H1 (cell line): ENCODE results near the gene PTPRR. TPM values are rescaled to one million over a fixed set of nuclear protein-coding genes. Genes with fewer than 3 reads are reported as not detected.
A peak's percentile ranks its signal among the peaks of the same experiment; 100 is the strongest.

Source experiments
- CTCF ChIA-PET: fragments of 300-600 bp; sonication (Branson Sonifier 250); formaldehyde crosslinking; loops from one replicate; lab custom pipeline; 2021; ENCODE audit not compliant: partially characterized antibody; lab: Charles Lee
- POLR2A ChIA-PET: fragments of 300-600 bp; sonication (Branson Sonifier 250); formaldehyde crosslinking; loops from one replicate; lab custom pipeline; 2021; ENCODE audit warnings: inconsistent platforms; ENCODE audit not compliant: partially characterized antibody; lab: Charles Lee
- DNase-seq, 2 experiments: peaks; one replicate each; pipeline versions ENCODE4 v3.0.0 to v3.0.0-alpha.2; 2010 to 2022; ENCODE audit warnings: low spot score in 2 of 2, low read depth in 1 of 2, mixed read lengths in 1 of 2
- FAIRE-seq: peaks from 2 replicates; lab custom pipeline; 2011; peaks lifted over from hg19 to GRCh38; lab: Jason Lieb, UNC
- H2AFZ ChIP-seq: 2 replicates; pipeline ENCODE4 v1.8.1; 2012; ENCODE audit warnings: low read length, inconsistent platforms
- H2AK5ac ChIP-seq: 2 replicates; pipeline ENCODE4 v1.6.1; 2013; ENCODE audit warnings: low read depth, low read length
- H2BK120ac ChIP-seq: replicated peaks from 2 replicates; pipeline ENCODE3; 2013; ENCODE audit warnings: low read depth, low read length, inconsistent platforms
- H2BK12ac ChIP-seq: 2 replicates; pipeline ENCODE4 v1.6.1; 2013; ENCODE audit warnings: low read depth, low read length
- H2BK15ac ChIP-seq: 2 replicates; pipeline ENCODE4 v1.6.1; 2013; ENCODE audit warnings: low read length
- H2BK20ac ChIP-seq: 2 replicates; pipeline ENCODE4 v1.6.1; 2013; ENCODE audit warnings: low read length
- H2BK5ac ChIP-seq: 2 replicates; pipeline ENCODE4 v1.6.1; 2013; ENCODE audit warnings: low read depth, low read length
- H3K14ac ChIP-seq: 2 replicates; pipeline ENCODE4 v1.6.1; 2013; ENCODE audit warnings: inconsistent platforms; ENCODE audit not compliant: insufficient read length
- H3K18ac ChIP-seq: 2 replicates; pipeline ENCODE4 v1.6.1; 2013; ENCODE audit warnings: low read length; ENCODE audit errors: extremely low read depth
- H3K23ac ChIP-seq: 2 replicates; pipeline ENCODE4 v1.6.1; 2013; ENCODE audit warnings: inconsistent platforms; ENCODE audit not compliant: insufficient read length
- H3K23me2 ChIP-seq: 2 replicates; pipeline ENCODE4 v1.6.1; 2013; ENCODE audit warnings: low read depth, low read length
- H3K27ac ChIP-seq: 2 replicates; pipeline ENCODE4 v1.6.1; 2011; ENCODE audit warnings: low read depth, low read length, inconsistent platforms
- H3K27me3 ChIP-seq, 4 experiments: replicated peaks in 1 of 4; 1 replicate in 1 of 4; 2 replicates in 3 of 4; pipeline versions ENCODE4 v1.6.1 to v1.8.1; 2011 to 2013; ENCODE audit warnings: low read length in 3 of 4, mild to moderate bottlenecking in 3 of 4, inconsistent platforms in 2 of 4, mixed read lengths in 2 of 4, moderate library complexity in 1 of 4; ENCODE audit not compliant: control insufficient read depth in 3 of 4, insufficient read depth in 3 of 4; ENCODE audit errors: extremely low read depth in 1 of 4
- H3K36me3 ChIP-seq, 4 experiments: 2 replicates each; pipeline versions ENCODE4 v1.6.1 to v1.8.1; 2011 to 2013; ENCODE audit warnings: mild to moderate bottlenecking in 4 of 4, low read length in 3 of 4, moderate library complexity in 2 of 4, control low read depth in 1 of 4, inconsistent platforms in 1 of 4; ENCODE audit not compliant: insufficient read depth in 4 of 4, control insufficient read depth in 2 of 4
- H3K4ac ChIP-seq: replicated peaks from 2 replicates; pipeline ENCODE3; 2013; ENCODE audit warnings: low read length, low read depth, mixed read lengths, inconsistent platforms; ENCODE audit not compliant: insufficient read length
- H3K4me1 ChIP-seq, 4 experiments: replicated peaks in 1 of 4; 1 replicate in 1 of 4; 2 replicates in 3 of 4; pipeline versions ENCODE4 v1.6.1 to v1.8.1; 2011 to 2013; ENCODE audit warnings: low read length in 3 of 4, inconsistent platforms in 2 of 4, mixed read lengths in 1 of 4; ENCODE audit not compliant: insufficient read depth in 4 of 4, control insufficient read depth in 3 of 4
- H3K4me2 ChIP-seq, 2 experiments: 2 replicates each; pipeline versions ENCODE4 v1.6.1 to v1.8.1; 2011 to 2013; ENCODE audit warnings: low read depth in 2 of 2, low read length in 2 of 2, control low read depth in 1 of 2, inconsistent platforms in 1 of 2, mild to moderate bottlenecking in 1 of 2; ENCODE audit not compliant: insufficient read depth in 1 of 2
- H3K4me3 ChIP-seq, 4 experiments: fragments of 200-600, 300-600 bp in 1 of 4; sonication (generic), shearing (Covaris generic), sonication (Bioruptor Twin) in 1 of 4; 2 replicates each; pipeline versions ENCODE4 v1.5.1 to v1.8.1; 2011 to 2016; ENCODE audit warnings: low read length in 4 of 4, low read depth in 3 of 4, control low read depth in 2 of 4, inconsistent platforms in 2 of 4, mild to moderate bottlenecking in 2 of 4, mixed read lengths in 1 of 4, moderate library complexity in 1 of 4; ENCODE audit not compliant: insufficient read depth in 2 of 4; ENCODE audit errors: extremely low read depth in 1 of 4
- H3K56ac ChIP-seq: replicated peaks from 2 replicates; pipeline ENCODE3; 2013; ENCODE audit warnings: low read depth, mild to moderate bottlenecking, mixed read lengths, low read length, inconsistent platforms; ENCODE audit not compliant: insufficient read length
- H3K79me1 ChIP-seq: 2 replicates; pipeline ENCODE4 v1.6.1; 2013; ENCODE audit warnings: low read depth, low read length, control low read depth
- H3K79me2 ChIP-seq, 2 experiments: 2 replicates each; pipeline versions ENCODE4 v1.6.1 to v1.8.1; 2012 to 2013; ENCODE audit warnings: low read length in 2 of 2, mild to moderate bottlenecking in 2 of 2, inconsistent platforms in 1 of 2; ENCODE audit not compliant: insufficient read depth in 2 of 2, control insufficient read depth in 1 of 2
- H3K9ac ChIP-seq, 4 experiments: replicated peaks in 1 of 4; 1 replicate in 1 of 4; 2 replicates in 3 of 4; pipeline versions ENCODE4 v1.6.1 to v1.8.1; 2011 to 2013; ENCODE audit warnings: low read depth in 3 of 4, low read length in 3 of 4, control low read depth in 2 of 4, mild to moderate bottlenecking in 2 of 4, moderate library complexity in 2 of 4, inconsistent platforms in 1 of 4; ENCODE audit errors: extremely low read depth in 1 of 4
- H3K9me3 ChIP-seq, 2 experiments: 2 replicates each; pipeline versions ENCODE4 v1.6.1 to v1.8.1; 2012 to 2013; ENCODE audit warnings: mild to moderate bottlenecking in 2 of 2, moderate library complexity in 2 of 2, control low read depth in 1 of 2, inconsistent platforms in 1 of 2, low read depth in 1 of 2, low read length in 1 of 2, mixed read lengths in 1 of 2; ENCODE audit not compliant: insufficient read depth in 2 of 2
- H4K20me1 ChIP-seq, 2 experiments: replicated peaks in 1 of 2; 2 replicates each; pipeline versions ENCODE3 to v1.8.1; 2011 to 2013; ENCODE audit warnings: inconsistent platforms in 2 of 2, low read length in 2 of 2, mild to moderate bottlenecking in 1 of 2; ENCODE audit not compliant: insufficient read depth in 2 of 2, control insufficient read depth in 1 of 2
- H4K5ac ChIP-seq: 2 replicates; pipeline ENCODE4 v1.6.1; 2013; ENCODE audit warnings: low read length, low read depth, mixed read lengths, inconsistent platforms; ENCODE audit not compliant: insufficient read length
- H4K8ac ChIP-seq: 2 replicates; pipeline ENCODE4 v1.8.0; 2013; ENCODE audit warnings: mild to moderate bottlenecking, moderate library complexity, low read length, inconsistent platforms; ENCODE audit not compliant: insufficient read depth; ENCODE audit errors: extremely low read depth
- H4K91ac ChIP-seq: replicated peaks from 2 replicates; pipeline ENCODE3; 2013; ENCODE audit warnings: low read length, mixed read lengths, inconsistent platforms; ENCODE audit not compliant: insufficient read length
- WGBS, 2 experiments: shearing (Covaris generic) in 1 of 2; methylation state at CpG; one replicate each; pipeline versions ENCODE4 v1.1.6 to v1.1.7; 2013 to 2015; ENCODE audit warnings: low lambda C conversion rate in 2 of 2, mixed read lengths in 2 of 2, inconsistent platforms in 1 of 2, low coverage in 1 of 2, missing lambda C conversion rate in 1 of 2; ENCODE audit not compliant: insufficient replicate concordance in 2 of 2, insufficient coverage in 1 of 2, insufficient read length in 1 of 2; ENCODE audit errors: extremely low coverage in 1 of 2, missing lambda C conversion rate in 1 of 2; 5-methylcytosine and 5-hydroxymethylcytosine counted together
- polyA plus RNA-seq, 7 experiments: library from polyadenylated mRNA; depleted of rRNA in 3 of 7; stranded (reverse) in 5 of 7; unstranded in 2 of 7; fragments of >200 nt in 5 of 7; fragments of 200-250 nt in 2 of 7; gene quantifications; 1 replicate in 5 of 7; 2 replicates in 1 of 7; 4 replicates in 1 of 7; pipeline versions ENCODE4 v1.2.1 to v1.2.3, GENCODE V29; 2011 to 2013; ENCODE audit warnings: missing spikeins in 2 of 7, mixed read lengths in 2 of 7
- total RNA-seq: library from RNA; stranded (reverse); fragmentation: NEBNext Ultra II Directional; extraction: Animal tissue kit (Norgen Biotek cat#: 25700); gene quantifications from 2 replicates; pipeline ENCODE4 v1.2.1, GENCODE V29; 2021

The PTPRR gene
- total and polyA plus RNA-seq, 2 of the 8 experiments (the other 6 are each of a cell fraction or from before 2014, with no cell fraction given), result 0.07 to 0.35 TPM

GRCh38 chr12:70853326-70853725 is 67.2 kb downstream of the PTPRR start:
- no peaks in the 10 kb centered on the region for H3K23me2 ChIP-seq
- no peaks in the 10 kb centered on the region for H3K9me3 ChIP-seq
- H3K9ac ChIP-seq, result no peak overlapping the region
- H3K23ac ChIP-seq, result no peak overlapping the region
- H3K79me2 ChIP-seq, result no peaks in the 10 kb centered on the region
- no peak overlapping the region for H2BK15ac ChIP-seq
- no peak overlapping the region for H3K4ac ChIP-seq
- H3K18ac ChIP-seq, result no peak overlapping the region
- no peaks in the 10 kb centered on the region for H3K36me3 ChIP-seq
- no peak overlapping the region for H2BK5ac ChIP-seq
- DNase-seq, result no peak
- H3K56ac ChIP-seq, result no peak overlapping the region
- no peak overlapping the region for H2BK120ac ChIP-seq
- H3K27ac ChIP-seq, result no peak overlapping the region
- no peak overlapping the region for H3K4me3 ChIP-seq
- peak overlapping the region; percentile 71 for H3K14ac ChIP-seq
- WGBS, 2 experiments, result 86% methylated on average over 3 of the region's 3 CpGs; no CpG with 5 or more reads in 1 of the 2 experiments
- H2AFZ ChIP-seq, result no peak overlapping the region
- no peak overlapping the region for H4K5ac ChIP-seq
- H3K4me1 ChIP-seq, result peaks cover 2 to 7% (median 5%) of the 10 kb centered on the region in 4 experiments; a peak in 4 of 7 replicates
- ChIA-PET POLR2A (no interaction called here), CTCF (interaction anchor here (1.0 to 1.3 kb wide), 2 partner anchors 13 kb away, joined by 3 to 5 read pairs; no protein-coding TSS in a partner anchor)
- no peak overlapping the region for H2BK12ac ChIP-seq
- no peak overlapping the region for H4K8ac ChIP-seq
- no peaks in the 10 kb centered on the region for H3K79me1 ChIP-seq
- no peak overlapping the region for H4K91ac ChIP-seq
- no peak overlapping the region for H2BK20ac ChIP-seq
- no peak overlapping the region for H3K4me2 ChIP-seq
- no peaks in the 10 kb centered on the region for H4K20me1 ChIP-seq
- H2AK5ac ChIP-seq, result no peak overlapping the region
- no peak for FAIRE-seq
- peaks cover 0 to 7% (median 3%) of the 10 kb centered on the region in 4 experiments; a peak in 4 of 7 replicates for H3K27me3 ChIP-seq
